Fibroblast of skin of right quadriceps (primary cell): Measurements from ENCODE around the gene MXD1.

Source experiments
- DNase-seq: peaks from one replicate; pipeline ENCODE4 v3.0.0-alpha.2; 2013

The MXD1 gene

GRCh38 chr2:69955029-69955428 is 40.1 kb downstream of the MXD1 start:
- no peak for DNase-seq

DNA sequence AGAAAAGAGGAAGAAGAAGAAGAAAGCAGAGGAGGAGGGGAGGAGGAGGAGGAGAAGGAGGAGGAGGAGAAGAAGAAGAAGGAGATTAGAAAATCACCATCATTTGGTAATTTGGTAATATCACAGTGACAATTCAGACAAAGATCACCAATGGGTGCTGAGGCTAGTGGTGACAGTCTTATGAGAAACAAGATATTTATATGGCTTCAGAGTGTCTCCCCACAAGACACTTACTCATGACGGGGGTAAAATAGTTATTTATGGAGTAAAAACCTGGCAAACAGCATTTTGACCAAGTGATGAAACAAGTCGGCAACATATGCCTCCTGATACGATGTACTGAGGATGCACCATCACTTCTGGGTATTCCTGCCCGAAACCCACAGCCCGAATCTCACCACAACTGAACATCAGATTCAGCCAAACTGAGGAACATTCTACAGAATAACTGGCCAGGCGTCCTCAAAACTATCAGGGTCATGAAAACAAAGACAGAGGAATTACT is 41.6 kb downstream of the MXD1 start:
- DNase-seq = no peak

GRCh38 chr2:69957965-69958364 is 43.1 kb downstream of the MXD1 start:
- no peak for DNase-seq

DNA sequence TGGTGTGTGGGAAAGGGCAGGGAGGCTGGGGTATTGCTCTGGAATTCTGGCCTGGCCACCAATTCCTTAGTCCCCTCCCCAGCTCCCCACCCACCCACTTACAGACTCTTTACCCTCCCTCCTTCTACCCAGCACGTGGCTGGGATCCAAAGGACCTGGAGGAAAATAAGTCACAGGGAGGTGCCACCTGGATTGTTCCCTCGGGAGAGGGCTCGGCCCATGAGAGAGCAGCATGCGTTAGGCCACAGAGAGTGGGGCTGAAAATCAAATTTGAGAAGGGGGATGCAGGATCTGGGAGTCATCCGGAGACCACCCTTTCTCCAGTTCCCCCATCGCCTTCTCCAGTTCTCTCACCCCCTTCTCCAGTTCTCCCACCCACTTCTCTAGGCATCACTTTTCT is 43.6 kb downstream of the MXD1 start:
- DNase-seq = no peak

GRCh38 chr2:69959425-69959824 is 44.5 kb downstream of the MXD1 start:
- no peak for DNase-seq

- DNase-seq = no peak
Observed at GRCh38 chr2:69960821-69961220, 45.9 kb downstream of the MXD1 start.

GRCh38 chr2:69961496-69961895 is 46.6 kb downstream of the MXD1 start, which contains the start of gene ASPRV1:
Gene ASPRV1, minus strand, starts transcription at chr2:69961631. Its CDS starts 195 bp downstream, at chr2:69961436.
- DNase-seq = no peak

GRCh38 chr2:69962986-69963730 is 48.2 kb downstream of the MXD1 start:
- no peak for DNase-seq

DNA sequence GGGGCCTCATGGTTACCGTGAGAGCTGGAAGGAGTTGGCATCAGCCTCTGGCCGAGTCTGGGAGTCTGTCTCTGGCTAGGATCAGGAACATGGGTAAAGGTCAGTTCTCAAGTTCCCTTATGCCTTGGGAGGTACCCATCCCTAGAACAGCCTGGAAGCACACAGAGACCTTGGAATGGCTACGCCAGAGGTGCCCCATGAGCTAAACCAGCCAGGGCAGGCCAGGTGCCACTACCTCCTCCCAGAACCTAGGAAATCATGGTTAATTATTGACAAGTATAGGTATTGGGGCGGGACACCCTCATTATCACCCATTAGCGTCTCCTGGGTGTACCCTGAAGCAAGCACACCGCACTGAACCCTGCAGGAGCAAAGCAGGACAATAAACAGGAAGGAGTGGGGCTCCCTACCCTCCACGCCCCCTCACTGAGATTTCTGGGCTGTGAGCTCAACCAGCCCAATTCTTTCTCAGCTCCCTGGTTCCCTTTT is 49.5 kb downstream of the MXD1 start:
- DNase-seq = no peak

- DNase-seq = no peak
Observed at GRCh38 chr2:69965756-69966445, 51.0 kb downstream of the MXD1 start.

DNA sequence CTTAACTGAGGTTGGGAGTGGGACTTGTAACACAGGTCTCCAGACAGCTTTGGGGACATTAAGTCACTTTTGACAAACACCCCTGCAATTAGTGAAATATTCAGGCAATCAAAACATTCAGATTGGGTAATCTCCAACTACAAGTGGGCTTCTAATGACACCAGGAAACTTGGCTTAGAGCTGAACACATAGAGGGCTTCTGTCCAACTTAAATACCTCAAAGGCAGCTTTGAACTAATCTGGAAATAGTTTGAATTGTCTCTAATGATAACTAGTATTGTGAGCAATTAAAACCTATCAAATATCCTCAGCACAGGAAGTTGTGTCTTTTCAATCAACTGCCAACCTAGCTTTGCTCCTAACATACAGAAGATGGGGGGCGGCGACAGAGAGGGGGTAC is 51.6 kb downstream of the MXD1 start:
- no peak for DNase-seq

GRCh38 chr2:69968609-69969008 is 53.7 kb downstream of the MXD1 start:
- no peak for DNase-seq

DNA sequence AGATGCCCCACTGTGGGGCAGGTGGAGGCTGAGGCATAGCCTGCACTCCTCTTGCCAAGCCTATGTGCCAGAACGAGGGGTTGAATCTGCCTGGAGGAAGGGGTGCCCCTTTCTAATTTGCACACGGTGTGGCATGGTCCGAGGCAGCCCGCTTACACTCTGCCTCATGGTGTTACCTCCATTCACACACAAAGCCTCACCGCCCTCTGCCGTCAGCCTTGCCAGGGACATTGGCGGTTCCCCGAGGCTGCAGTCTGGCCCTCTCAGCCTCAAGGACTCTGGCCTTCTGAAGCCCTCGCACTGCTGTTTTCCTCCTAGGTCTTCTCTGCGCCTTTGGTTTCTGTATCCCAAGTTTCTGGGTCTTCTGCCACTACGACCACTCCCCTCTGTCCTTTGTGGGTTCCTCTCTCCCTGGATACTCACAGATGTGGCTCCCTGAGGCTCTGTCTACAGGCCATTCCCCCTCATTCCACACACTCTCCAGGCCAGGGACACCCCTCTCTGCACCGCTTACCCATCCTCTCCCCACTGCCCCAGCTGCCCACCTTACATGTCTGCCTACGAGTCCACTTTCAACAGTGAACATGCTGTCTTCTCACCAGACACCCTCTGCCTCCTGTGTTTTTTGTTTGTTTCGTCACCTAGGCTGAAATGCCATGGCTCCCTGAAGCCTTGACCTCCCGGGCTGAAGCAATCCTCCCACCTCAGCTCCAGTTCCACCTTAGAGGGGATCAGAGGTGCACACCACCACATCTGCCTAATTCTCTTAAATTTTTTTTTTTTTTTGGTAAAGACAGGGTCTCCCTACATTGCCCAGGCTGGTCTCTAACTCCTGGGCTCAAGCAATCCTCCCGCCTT is 54.4 kb downstream of the MXD1 start:
- DNase-seq = no peak

DNA sequence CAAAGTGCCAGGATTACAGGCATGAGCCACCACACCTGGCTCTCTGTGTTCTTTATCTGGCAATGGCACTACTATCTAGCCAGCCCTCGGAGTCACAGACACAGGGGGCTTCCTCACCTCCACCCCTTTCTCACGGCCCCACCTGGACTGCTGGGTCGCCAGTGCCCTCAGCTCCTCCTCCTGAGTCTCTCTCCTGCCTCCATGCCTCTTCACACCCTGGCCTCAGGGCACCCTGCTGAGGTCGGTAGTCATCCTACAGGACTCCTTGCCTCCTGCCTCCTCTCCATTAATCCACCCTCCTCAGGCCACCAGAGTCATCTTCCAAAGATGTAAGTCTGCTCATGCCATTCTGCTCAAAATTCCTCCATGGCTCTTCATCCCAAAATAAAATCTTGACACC is 55.1 kb downstream of the MXD1 start:
- no peak for DNase-seq

GRCh38 chr2:69972822-69973221 is 57.9 kb downstream of the MXD1 start:
- DNase-seq = no peak

GRCh38 chr2:69973335-69973735 is 58.4 kb downstream of the MXD1 start:
- DNase-seq = peak; percentile 12

- no peak for DNase-seq
Observed at GRCh38 chr2:69975136-69975852, 60.4 kb downstream of the MXD1 start.

GRCh38 chr2:69975853-69976462 is 61.0 kb downstream of the MXD1 start:
- no peak for DNase-seq

DNA sequence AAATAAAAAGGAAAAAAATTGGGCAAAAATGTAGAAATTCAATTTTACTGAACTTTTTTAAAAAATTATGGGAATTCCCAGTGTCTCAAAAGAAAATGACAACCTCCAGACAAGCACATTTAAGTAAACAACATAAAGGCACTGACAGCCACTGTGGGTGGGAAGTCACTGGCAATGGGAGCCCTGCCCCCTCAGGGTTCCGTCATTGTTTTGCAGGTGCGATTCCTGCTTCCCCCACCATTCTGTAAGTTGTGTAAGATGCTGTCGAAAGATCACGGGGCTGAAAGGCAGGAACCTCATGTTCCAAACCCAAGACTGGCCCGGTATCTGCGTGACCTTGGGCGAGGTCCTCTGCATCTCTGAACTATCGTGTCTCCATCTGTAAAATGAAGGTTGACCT is 62.3 kb downstream of the MXD1 start:
- DNase-seq = no peak

DNA sequence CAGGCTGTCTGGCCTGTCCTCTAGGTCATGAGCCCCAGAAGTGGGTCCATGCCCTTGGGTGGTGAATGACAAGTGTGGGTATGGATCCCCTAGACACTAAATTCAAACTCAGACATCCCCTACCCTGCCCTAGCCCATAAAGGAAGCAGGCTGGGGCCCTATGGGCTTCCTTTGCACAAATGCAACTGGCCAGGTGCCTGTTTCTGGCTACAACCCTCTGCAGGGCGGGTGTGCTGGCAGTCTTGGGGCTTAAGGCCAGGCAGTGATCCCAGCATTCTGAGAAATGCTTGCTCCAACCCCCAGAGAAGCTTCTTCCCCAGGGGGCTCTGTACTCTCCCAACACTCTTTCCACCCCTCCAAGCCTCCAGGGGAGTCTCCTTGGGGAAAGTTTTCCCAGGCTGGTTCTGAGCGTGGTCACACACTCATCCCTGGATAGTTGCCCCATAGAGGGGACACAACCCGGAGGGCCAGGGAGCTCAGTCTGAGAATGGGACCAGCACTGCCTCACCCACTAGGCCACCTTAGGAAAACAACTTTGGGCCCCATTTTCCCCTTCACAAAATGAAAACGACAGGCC is 63.1 kb downstream of the MXD1 start:
- DNase-seq = no peak
